Hepatocyte (in vitro differentiated cells): ENCODE results near the gene NCOA7. TPM values are rescaled to one million over a fixed set of nuclear protein-coding genes. Genes with fewer than 3 reads are reported as not detected.

Experiments used
- DNase-seq: peaks from one replicate; pipeline ENCODE4 v3.0.0-alpha.2; 2016; ENCODE audit warnings: low spot score
- H2AFZ ChIP-seq: fragments of 200-600 bp; sonication (generic); 2 replicates; pipeline ENCODE4 v1.6.0; 2016; ENCODE audit warnings: antibody characterized with exemption, mild to moderate bottlenecking
- H3K27ac ChIP-seq: fragments of 200-600 bp; sonication (generic); 2 replicates; pipeline ENCODE4 v1.5.1; 2016; ENCODE audit warnings: mild to moderate bottlenecking
- H3K27me3 ChIP-seq: fragments of 200-600 bp; sonication (generic); 2 replicates; pipeline ENCODE4 v1.6.1; 2016
- H3K36me3 ChIP-seq: fragments of 200-600 bp; sonication (generic); replicated peaks from 2 replicates; pipeline ENCODE4 v1.5.1; 2016; ENCODE audit warnings: low read depth; ENCODE audit not compliant: insufficient read depth
- H3K4me1 ChIP-seq: fragments of 200-600 bp; sonication (generic); 2 replicates; pipeline ENCODE4 v1.5.1; 2016; ENCODE audit warnings: mild to moderate bottlenecking, moderate library complexity; ENCODE audit not compliant: insufficient read depth
- H3K4me2 ChIP-seq: fragments of 200-600 bp; sonication (generic); 2 replicates; pipeline ENCODE4 v1.6.0; 2016
- H3K4me3 ChIP-seq: fragments of 200-600 bp; sonication (generic); 2 replicates; pipeline ENCODE4 v1.5.1; 2016; ENCODE audit warnings: mild to moderate bottlenecking
- H3K79me2 ChIP-seq: fragments of 200-600 bp; sonication (generic); 2 replicates; pipeline ENCODE4 v1.6.0; 2017; ENCODE audit warnings: mild to moderate bottlenecking
- H3K9me2 ChIP-seq: fragments of 200-600 bp; sonication (generic); replicated peaks from 2 replicates; pipeline ENCODE4 v1.6.0; 2017; ENCODE audit warnings: mild to moderate bottlenecking; ENCODE audit not compliant: insufficient read depth
- H3K9me3 ChIP-seq: fragments of 200-600 bp; sonication (generic); 2 replicates; pipeline ENCODE4 v1.5.1; 2016; ENCODE audit warnings: low read depth, mild to moderate bottlenecking
- H4K20me1 ChIP-seq: fragments of 200-600 bp; sonication (generic); 2 replicates; pipeline ENCODE4 v1.6.0; 2016; ENCODE audit warnings: mild to moderate bottlenecking; ENCODE audit not compliant: insufficient read depth, poor library complexity, severe bottlenecking
- EZH2 ChIP-seq: fragments of 200-600 bp; sonication (generic); IDR thresholded peaks from 2 replicates; pipeline ENCODE4 v1.6.1; 2016; ENCODE audit warnings: antibody characterized with exemption, mild to moderate bottlenecking, borderline replicate concordance
- EZH2phosphoT487 ChIP-seq: fragments of 200-600 bp; sonication (generic); IDR thresholded peaks from one replicate; pipeline ENCODE4 v1.6.1; 2018; ENCODE audit warnings: antibody characterized with exemption, mild to moderate bottlenecking, low read depth, moderate library complexity; ENCODE audit not compliant: unreplicated experiment, severe bottlenecking
- WGBS: methylation state at CpG from one replicate; pipeline ENCODE4 v1.1.6; 2016; ENCODE audit warnings: low lambda C conversion rate; ENCODE audit errors: missing lambda C conversion rate; 5-methylcytosine and 5-hydroxymethylcytosine counted together
- polyA plus RNA-seq: library from polyadenylated mRNA; unstranded; fragments of >200 nt; fragmentation: Nextera tagmentation; extraction: Ambion mirVana; gene quantifications from 2 replicates; pipeline ENCODE4 v1.2.1, GENCODE V29; 2016
- total RNA-seq: library from RNA; depleted of rRNA; stranded (reverse); fragments of >200 nt; gene quantifications from 2 replicates; pipeline ENCODE4 v1.2.3, GENCODE V29; 2014
- TF ChIP-seq, protein P1 (sequence below): fragments of 200-600 bp; sonication (generic); IDR thresholded peaks from 2 replicates; pipeline ENCODE4 v1.5.1; 2016; ENCODE audit warnings: antibody characterized with exemption, mild to moderate bottlenecking; ENCODE audit not compliant: poor library complexity

NCOA7 gene
- total and polyA plus RNA-seq, 2 experiments from 2014 or later = 17.3 to 42.0 TPM

DNA sequence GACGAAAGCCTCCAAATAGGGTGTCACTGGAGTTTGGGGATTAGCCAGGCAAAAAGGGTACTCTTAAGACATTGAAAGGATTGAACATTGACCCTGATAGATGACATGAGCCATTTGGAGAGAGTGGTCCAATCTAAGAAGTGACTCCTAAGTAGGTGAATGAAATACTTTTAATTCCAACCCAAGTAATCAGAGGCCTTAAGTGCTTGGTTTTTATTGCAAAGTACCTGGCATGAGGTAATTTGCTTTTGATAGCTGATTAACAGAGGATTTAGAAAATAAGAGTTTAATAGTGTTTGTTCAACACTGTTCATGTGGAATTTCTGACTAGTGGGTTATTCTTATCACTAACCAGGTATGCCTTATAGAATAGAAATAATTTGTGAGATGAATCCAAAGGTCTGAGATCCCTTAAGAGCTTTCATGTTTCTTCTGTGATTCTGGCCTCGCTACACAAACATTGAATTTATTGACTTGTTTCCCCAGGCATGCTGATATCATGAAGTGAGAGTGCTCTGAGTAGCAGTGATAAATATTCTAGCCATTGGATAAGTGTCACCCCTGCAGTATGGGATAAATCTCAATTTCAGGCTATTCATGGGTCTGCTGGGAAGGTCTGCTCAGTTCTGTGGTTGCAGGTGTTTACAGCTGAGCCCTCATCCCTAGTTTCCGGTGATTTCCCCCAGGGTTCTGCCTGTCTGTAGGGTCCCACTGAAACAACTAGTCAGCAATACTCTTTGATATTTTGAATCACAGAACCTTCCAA is 6.5 kb downstream of the NCOA7 start:
- Histone ChIP-seq H2AFZ (no peak overlapping the region), H3K79me2 (peaks cover 61% of the 10 kb centered on the region), H3K4me1 (no peaks in the 10 kb centered on the region), H3K4me3 (no peak overlapping the region), H3K9me2 (no peaks in the 10 kb centered on the region), H4K20me1 (no peaks in the 10 kb centered on the region), H3K27ac (no peak overlapping the region), H3K27me3 (no peaks in the 10 kb centered on the region), H3K36me3 (no peaks in the 10 kb centered on the region), H3K9me3 (no peaks in the 10 kb centered on the region), H3K4me2 (no peak overlapping the region)
- TF ChIP-seq EZH2phosphoT487 = no peak
- no peak for TF ChIP-seq EZH2
- TF ChIP-seq, protein P1, sequence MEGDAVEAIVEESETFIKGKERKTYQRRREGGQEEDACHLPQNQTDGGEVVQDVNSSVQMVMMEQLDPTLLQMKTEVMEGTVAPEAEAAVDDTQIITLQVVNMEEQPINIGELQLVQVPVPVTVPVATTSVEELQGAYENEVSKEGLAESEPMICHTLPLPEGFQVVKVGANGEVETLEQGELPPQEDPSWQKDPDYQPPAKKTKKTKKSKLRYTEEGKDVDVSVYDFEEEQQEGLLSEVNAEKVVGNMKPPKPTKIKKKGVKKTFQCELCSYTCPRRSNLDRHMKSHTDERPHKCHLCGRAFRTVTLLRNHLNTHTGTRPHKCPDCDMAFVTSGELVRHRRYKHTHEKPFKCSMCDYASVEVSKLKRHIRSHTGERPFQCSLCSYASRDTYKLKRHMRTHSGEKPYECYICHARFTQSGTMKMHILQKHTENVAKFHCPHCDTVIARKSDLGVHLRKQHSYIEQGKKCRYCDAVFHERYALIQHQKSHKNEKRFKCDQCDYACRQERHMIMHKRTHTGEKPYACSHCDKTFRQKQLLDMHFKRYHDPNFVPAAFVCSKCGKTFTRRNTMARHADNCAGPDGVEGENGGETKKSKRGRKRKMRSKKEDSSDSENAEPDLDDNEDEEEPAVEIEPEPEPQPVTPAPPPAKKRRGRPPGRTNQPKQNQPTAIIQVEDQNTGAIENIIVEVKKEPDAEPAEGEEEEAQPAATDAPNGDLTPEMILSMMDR = no peak
- no peak for DNase-seq
- WGBS = 77% methylated on average over 3 of the region's 3 CpGs

DNA sequence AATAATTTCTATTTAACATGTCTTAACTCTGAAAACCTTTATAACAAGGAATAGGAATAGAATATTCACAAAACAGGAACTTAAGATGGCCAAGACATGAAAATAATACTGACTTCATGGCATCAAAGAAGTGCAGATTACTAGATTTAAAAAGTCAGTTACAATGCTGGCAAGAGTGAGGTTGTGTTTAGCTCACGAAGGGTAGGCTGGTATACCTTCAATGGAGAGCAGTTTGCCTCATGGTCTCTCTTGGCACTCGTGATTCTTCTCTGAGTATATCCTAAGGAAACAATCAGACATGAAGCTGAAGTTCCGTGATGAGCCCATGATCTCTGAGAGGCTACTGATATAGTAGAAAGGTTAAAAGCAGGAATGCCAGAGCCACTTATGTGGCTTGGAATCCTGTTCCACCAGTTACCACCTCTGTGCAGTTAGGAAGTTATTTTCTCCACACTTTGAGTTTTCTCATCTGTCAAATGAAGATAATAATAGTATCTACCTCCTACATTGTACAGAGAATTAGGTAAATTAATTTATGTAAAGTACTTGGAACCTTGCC is 7.2 kb downstream of the NCOA7 start:
- no peak for DNase-seq
- peaks cover 55% of the 10 kb centered on the region for H3K79me2 ChIP-seq
- H4K20me1 ChIP-seq = no peaks in the 10 kb centered on the region
- 66% methylated on average over 3 of the region's 3 CpGs for WGBS
- H3K36me3 ChIP-seq = no peaks in the 10 kb centered on the region
- no peak overlapping the region for H3K27ac ChIP-seq
- H3K4me2 ChIP-seq = no peak overlapping the region
- TF ChIP-seq EZH2 (no peak), EZH2phosphoT487 (no peak)
- TF ChIP-seq, protein P1 = no peak
- no peaks in the 10 kb centered on the region for H3K9me3 ChIP-seq
- H3K4me1 ChIP-seq = no peaks in the 10 kb centered on the region
- no peaks in the 10 kb centered on the region for H3K9me2 ChIP-seq
- H2AFZ ChIP-seq = no peak overlapping the region
- H3K4me3 ChIP-seq = no peak overlapping the region
- no peaks in the 10 kb centered on the region for H3K27me3 ChIP-seq

DNA sequence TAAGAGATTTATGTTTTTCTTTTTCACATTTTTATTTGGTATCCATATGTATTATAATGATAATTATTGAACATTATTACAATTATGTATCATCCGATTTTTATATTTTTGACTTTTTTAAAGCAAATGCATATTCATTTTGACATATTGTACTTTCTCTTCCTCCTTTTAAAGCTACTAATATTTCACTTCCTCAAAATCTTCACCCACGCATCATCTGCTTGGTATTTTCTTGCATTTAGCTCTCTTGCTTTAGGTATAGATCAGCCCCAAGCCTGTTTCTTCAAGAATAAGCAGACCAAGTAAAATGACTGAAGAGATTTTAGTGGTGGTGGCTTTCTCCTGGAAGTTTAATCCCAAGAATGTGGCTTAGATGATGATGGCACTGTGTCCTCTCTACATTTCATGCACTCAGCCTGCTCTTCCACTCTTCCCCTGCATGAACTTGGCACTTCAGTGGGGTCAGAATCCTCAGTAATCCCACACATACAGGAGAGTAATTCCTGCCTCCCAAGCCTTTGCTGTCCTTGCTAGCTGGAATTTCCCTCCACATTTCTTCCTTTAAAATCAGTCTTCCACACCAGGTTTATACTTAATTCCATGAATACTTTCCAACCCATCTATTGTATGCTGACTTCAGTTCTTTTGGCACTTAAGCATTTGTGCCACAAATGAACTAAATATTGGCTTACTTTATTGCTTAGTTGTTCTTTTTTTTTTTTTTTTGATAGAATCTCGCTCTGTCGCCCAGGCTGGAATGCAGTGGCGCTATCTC is 8.2 kb downstream of the NCOA7 start:
- peaks cover 46% of the 10 kb centered on the region for H3K79me2 ChIP-seq
- 89% methylated on average over 5 of the region's 5 CpGs for WGBS
- H3K27ac ChIP-seq = no peak overlapping the region
- H3K9me2 ChIP-seq = no peaks in the 10 kb centered on the region
- no peak overlapping the region for H3K4me2 ChIP-seq
- H3K27me3 ChIP-seq = no peaks in the 10 kb centered on the region
- H3K4me1 ChIP-seq = no peaks in the 10 kb centered on the region
- no peak overlapping the region for H3K4me3 ChIP-seq
- TF ChIP-seq EZH2 (no peak), EZH2phosphoT487 (no peak)
- TF ChIP-seq, protein P1 = no peak
- no peaks in the 10 kb centered on the region for H3K36me3 ChIP-seq
- H4K20me1 ChIP-seq = no peaks in the 10 kb centered on the region
- H2AFZ ChIP-seq = no peak overlapping the region
- H3K9me3 ChIP-seq = no peaks in the 10 kb centered on the region
- no peak for DNase-seq
